NCI-H2107 (cell line): ENCODE measurements around the gene MFAP2.
"Not testable (repeated sequence)": the region's sequence is repeated elsewhere in the genome, so short reads cannot be mapped to it uniquely, and the experiment has no call there.

Experiments used
- DNase-seq: peaks from one replicate; lab custom pipeline; 2025; lab: John Stamatoyannopoulos, UW

Gene MFAP2

DNA sequence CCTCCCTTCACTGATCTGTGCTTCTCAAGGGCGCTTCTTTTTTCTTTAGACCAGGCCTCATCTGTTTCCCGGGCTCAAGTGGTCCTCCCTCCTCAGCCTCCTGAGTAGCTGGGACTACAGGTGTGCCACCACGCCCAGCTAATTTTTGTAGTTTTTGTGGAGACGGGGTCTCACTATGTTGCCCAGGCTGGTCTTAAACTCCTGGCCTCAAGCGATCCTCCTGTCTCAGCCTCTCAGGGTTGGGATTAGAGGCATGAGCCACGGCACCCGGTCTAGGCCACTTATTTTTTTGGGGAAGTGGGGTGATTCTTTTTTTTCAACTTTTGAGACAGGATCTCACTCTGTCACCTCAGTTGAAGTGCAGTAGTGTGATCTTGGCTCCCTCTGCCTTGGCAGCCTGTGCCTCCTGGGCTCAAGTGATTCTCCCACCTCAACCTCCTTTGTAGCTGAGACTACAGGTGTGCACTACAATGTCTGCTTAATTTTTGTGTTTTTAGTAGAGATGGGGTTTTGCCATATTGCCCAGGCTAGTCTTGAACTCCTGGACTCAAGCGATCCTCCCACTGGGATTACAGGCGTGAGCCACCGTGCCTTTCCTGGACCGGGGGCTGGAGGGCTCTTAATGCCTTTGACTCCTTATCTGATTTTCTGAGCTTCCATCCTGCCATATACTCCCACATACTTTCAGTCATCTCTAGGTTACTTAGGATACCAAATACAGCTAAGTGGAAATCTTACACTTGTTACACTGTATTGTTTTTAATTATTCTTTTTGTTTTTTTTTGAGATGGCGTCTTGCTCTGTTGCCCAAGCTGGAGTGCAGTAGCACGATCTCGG lies 18.9 kb downstream of the MFAP2 start:
- no peak for DNase-seq

- DNase-seq = peak; percentile 78
These were observed 19.7 kb downstream of the MFAP2 start for GRCh38 chr1:16960560-16961296.

GRCh38 chr1:16958475-16958874 lies 21.9 kb downstream of the MFAP2 start:
- DNase-seq = no peak

DNA sequence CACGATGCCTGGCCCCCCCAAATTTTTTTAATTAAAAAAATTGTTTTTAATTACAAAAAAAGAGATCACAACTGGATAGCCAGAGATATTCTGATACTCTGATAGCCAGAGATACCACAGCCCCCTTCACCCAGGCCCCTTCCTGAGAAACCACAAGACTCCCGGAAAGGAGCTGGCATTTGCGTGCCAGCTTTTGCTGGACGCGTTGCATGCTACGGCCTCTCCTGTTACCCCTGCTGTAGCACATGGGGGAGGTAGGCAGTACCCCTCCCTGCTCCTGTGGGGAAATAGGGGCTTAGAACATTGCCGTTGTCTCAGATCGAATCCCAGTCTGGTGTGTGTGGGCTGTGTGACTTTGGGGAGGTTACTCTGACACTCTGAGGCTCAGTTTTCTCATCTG lies 22.7 kb downstream of the MFAP2 start:
- no peak for DNase-seq

- no peak for DNase-seq
These were observed 23.6 kb downstream of the MFAP2 start for GRCh38 chr1:16956775-16957174.

DNA sequence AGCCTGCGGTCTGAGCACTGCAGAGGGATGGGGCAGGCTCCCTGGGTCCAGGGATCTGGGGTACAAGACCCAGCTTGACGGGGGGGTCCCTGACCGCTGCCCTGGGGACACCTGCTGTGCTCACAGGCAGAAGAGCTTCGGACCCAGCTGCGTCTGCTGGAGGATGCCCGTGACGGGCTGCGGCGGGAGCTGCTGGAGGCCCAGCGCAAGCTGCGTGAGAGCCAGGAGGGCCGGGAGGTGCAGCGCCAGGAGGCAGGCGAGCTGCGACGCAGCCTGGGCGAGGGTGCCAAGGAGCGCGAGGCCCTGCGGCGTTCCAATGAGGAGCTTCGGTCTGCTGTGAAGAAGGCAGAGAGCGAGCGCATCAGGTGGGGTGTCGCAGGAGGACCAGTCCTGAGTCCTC lies 25.2 kb downstream of the MFAP2 start:
- DNase-seq = no peak

DNA sequence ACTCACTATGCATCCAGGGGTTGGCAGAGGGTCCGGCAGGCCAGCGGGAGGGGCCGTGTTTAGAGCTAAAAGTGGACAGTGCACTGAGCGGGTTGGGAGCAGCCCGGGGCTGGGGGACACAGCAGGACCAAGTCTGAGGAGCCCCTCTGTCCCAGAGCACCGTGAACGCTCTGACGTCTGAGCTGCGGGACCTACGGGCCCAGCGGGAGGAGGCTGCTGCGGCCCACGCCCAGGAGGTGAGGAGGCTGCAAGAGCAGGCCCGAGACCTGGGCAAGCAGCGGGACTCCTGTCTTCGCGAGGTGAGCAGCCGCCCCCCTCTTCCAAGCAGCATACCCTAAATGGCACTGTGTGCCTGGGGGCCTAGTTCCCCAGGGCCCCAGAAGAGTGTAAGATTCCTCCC lies 25.8 kb downstream of the MFAP2 start:
- DNase-seq = no peak

GRCh38 chr1:16952376-16952775 lies 28.0 kb downstream of the MFAP2 start:
- not testable (repeated sequence) for DNase-seq

DNA sequence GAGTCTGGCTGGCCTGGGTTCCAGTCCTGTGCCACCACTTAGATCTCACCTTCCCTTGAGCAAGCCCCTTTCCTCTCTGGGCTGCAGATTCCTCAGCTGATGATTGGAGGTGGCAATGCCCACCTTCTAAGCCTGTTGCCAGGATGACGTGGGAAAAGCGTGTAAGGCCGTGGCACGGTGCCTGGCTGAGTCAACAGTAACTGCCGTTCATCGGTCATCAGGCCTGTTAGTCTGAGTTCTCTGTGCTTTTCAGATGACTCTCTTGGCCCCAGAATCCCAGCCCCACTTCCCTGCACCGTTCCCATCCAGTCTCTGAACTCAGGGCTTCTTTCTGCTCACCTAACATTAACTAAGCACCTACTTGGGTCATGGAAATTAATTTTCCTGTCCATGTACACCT lies 31.4 kb downstream of the MFAP2 start:
- DNase-seq = not testable (repeated sequence)

DNA sequence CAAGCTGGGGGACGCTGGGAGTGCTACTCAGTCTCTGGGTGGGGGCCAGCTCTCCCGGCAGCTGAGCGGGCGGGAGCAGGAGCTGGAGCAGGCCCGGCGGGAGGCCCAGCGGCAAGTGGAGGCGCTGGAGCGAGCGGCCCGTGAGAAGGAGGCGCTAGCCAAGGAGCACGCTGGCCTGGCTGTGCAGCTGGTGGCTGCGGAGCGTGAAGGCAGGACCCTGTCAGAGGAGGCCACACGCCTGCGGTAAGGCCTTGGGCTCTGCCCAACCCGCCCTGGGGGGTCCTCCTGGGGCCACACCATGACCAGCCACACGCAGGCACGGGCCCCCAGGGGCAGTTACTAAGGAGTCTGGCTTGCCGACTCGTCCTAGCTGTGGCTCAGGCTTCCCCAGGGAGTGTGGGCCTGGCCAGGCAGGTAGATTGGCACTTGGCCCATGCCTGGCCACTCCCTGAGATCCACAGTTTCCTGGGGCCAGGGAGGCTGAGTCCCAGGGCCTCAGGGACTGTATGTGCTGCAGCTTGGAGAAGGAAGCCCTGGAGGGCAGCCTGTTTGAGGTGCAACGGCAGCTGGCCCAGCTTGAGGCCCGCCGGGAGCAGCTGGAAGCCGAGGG lies 32.0 kb downstream of the MFAP2 start:
- DNase-seq = peak; percentile 88

DNA sequence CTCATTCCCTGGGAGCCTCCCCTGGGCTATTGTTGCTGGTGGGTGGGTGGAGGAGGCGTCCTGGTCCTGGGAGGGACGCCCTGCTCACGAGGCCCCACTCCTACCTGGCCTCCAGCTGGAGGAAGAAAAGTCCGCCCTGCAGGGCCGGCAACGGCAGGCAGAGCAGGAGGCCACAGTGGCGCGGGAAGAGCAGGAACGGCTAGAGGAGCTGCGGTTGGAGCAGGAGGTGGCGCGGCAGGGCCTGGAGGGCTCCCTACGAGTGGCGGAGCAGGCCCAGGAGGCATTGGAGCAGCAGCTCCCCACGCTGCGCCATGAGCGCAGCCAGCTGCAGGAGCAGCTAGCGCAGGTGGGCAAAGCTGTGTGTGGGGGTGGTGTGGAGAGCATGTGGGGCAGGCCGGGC lies 33.8 kb downstream of the MFAP2 start:
- peak; percentile 31 for DNase-seq

- DNase-seq = not testable (repeated sequence)
These were observed 34.2 kb downstream of the MFAP2 start for GRCh38 chr1:16946185-16946584.

DNA sequence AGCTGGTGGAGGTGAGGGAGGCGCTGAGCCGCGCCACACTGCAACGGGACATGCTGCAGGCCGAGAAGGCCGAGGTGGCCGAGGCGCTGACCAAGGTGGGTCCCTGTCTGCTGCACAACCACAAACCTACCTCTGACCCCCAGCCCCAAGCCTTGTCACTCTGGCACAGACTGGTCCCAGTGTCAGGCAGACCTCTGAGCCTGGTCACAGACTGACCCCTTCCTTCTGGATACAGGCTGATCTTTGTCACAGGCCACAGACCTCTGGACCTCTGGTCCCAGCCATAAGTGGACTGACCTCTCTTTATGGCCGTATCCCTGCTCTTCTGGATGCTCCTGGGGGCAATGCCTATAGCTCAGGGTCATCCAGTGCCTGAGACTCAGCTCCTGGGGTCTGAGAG lies 34.9 kb downstream of the MFAP2 start:
- DNase-seq = not testable (repeated sequence)

- no peak for DNase-seq
These were observed 36.4 kb downstream of the MFAP2 start for GRCh38 chr1:16944038-16944437.

DNA sequence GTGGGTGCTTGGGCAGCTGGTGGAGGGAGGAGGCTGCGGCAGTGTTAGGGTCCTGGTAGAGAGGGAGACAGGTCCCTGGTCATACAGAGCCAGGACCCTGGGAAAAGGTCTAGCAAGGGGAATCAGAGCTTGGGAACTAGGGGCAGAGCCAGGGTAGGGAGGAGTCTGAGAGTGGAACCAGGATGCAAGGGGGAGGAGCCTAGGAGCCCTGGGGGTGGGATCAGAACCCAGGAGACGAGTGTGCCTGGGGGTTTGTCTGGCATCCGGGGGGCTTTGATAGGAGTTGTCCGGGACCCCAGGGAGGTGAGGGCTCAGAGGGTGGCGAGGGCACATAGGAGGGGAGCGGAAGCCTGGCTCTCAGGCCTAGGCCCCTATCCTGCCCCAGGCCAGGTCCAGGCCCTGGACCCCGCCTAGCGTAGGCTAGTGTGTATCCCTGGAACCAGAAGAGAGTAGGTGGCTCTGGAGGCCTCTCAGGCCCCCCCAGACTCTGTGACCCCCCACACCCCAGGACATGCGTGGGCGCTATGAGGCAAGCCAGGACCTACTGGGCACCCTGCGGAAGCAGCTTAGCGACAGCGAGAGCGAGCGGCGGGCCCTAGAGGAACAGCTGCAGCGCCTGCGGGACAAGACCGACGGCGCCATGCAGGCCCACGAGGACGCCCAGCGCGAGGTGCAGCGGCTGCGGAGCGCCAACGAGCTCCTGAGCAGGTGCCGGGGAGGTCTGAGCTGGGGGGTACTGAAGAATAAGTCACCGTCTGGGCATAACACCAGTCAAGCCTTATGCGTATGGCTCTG lies 40.8 kb downstream of the MFAP2 start:
- not testable (repeated sequence) for DNase-seq

DNA sequence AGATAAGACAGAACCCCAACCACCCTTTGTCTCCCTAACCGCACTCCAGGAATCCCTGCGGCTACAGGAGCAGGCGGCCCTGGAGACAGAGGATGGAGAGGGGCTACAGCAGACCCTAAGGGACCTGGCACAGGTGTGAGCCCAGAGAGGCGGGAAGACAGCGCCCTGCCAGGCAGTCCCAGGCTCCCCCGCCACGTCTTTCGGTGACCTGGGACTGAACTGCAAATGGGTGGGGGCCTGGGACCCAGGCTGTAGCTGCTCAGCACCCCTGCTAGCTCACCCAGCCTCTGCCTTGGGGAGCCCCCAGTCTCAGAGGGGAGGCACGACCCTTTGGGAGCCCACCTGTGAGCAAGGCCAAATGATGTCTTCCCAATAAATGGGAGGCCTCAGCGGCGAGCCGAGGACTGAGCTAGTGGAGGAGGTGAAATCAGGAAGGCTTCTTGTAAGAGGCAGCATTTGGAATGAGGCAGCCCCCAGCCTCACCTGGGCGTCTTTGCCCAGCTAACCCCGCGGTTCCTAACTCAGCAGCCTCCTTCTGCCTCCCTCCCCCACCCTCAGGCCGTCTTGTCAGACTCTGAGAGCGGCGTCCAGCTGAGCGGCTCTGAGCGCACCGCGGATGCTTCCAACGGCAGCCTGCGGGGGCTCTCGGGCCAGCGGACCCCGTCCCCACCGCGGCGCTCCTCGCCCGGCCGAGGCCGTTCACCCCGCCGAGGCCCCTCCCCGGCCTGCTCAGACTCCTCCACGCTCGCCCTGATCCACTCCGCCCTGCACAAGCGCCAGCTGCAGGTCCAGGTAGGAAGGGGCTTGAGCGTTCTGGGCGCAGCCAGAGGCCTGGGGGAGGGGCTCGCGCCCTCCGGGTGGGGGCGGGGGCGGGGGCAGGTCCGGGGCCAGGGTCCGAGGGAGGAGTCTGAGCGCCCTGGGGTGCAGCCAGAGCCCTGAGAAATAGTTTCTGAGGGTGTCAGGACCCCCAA lies 41.8 kb downstream of the MFAP2 start:
- DNase-seq = no peak

DNA sequence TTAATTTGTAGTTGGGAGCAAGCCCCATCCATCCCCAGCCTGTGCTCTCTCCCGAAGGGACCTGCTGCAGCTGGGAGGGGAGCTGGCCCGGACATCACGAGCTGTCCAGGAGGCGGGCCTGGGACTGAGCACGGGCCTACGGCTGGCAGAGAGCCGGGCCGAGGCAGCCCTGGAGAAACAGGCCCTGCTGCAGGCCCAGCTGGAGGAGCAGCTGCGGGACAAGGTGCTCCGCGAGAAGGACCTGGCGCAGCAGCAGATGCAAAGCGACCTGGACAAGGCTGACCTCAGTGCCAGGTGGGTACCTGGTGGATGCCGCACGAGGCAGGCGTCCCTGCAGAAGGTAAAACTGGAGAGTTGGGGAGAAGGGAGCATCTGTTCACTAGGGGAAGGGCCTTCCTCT lies 43.8 kb downstream of the MFAP2 start:
- DNase-seq = not testable (repeated sequence)

GRCh38 chr1:16933945-16934344 lies 46.5 kb downstream of the MFAP2 start:
- DNase-seq = not testable (repeated sequence)

GRCh38 chr1:16931206-16931934 lies 49.0 kb downstream of the MFAP2 start:
- DNase-seq = not testable (repeated sequence)
